HepG2 (cell line): Measurements from ENCODE around the gene RAB27B. TPM values are rescaled to one million over a fixed set of nuclear protein-coding genes. Genes with fewer than 3 reads are reported as not detected.

ENCODE experiments used
- MTF2 ChIP-seq: sonication (generic); formaldehyde crosslinking; IDR thresholded peaks from 2 replicates; pipeline ENCODE4 v1.5.0; 2020; ENCODE audit warnings: missing genetic modification reagents, borderline replicate concordance
- NFKB2 ChIP-seq: sonication (generic); formaldehyde crosslinking; IDR thresholded peaks from 2 replicates; pipeline ENCODE4 v1.4.0; 2020; ENCODE audit warnings: missing genetic modification reagents, borderline replicate concordance
- NFYC ChIP-seq: IDR thresholded peaks from 2 replicates; pipeline ENCODE4 v1.6.1; 2016; ENCODE audit warnings: missing genetic modification reagents, missing compliant biosample characterization
- SIX1 ChIP-seq: sonication (generic); formaldehyde crosslinking; IDR thresholded peaks from 2 replicates; pipeline ENCODE4 v1.4.0; 2020; ENCODE audit warnings: missing genetic modification reagents, borderline replicate concordance
- SIX4 ChIP-seq: sonication (generic); formaldehyde crosslinking; IDR thresholded peaks from 2 replicates; pipeline ENCODE4 v1.4.0; 2020; ENCODE audit warnings: missing genetic modification reagents
- SMAD9 ChIP-seq: sonication (generic); formaldehyde crosslinking; IDR thresholded peaks from 2 replicates; pipeline ENCODE4 v1.5.1; 2020; ENCODE audit warnings: mild to moderate bottlenecking, missing genetic modification reagents
- SYNCRIP ChIP-seq: fragments of 200-400 bp; formaldehyde crosslinking; IDR thresholded peaks from 2 replicates; pipeline ENCODE4 v1.6.1; 2018; ENCODE audit warnings: mild to moderate bottlenecking, low read depth, low read length; ENCODE audit not compliant: insufficient read depth
- THYN1 ChIP-seq: sonication (generic); formaldehyde crosslinking; IDR thresholded peaks from 2 replicates; pipeline ENCODE4 v1.8.1; 2023; ENCODE audit warnings: low read depth, mild to moderate bottlenecking, moderate library complexity, missing genetic modification reagents, borderline replicate concordance
- ZFY ChIP-seq: sonication (generic); formaldehyde crosslinking; IDR thresholded peaks from 2 replicates; pipeline ENCODE4 v1.4.0; 2020; ENCODE audit warnings: missing genetic modification reagents
- ZNF292 ChIP-seq: sonication (generic); formaldehyde crosslinking; IDR thresholded peaks from 2 replicates; pipeline ENCODE4 v1.8.1; 2022; ENCODE audit warnings: mild to moderate bottlenecking, low read depth, missing genetic modification reagents, borderline replicate concordance
- ZNF30 ChIP-seq: sonication (generic); formaldehyde crosslinking; IDR thresholded peaks from 2 replicates; pipeline ENCODE4 v1.5.0; 2020; ENCODE audit warnings: mild to moderate bottlenecking, missing genetic modification reagents
- ZNF350 ChIP-seq: sonication (generic); formaldehyde crosslinking; IDR thresholded peaks from 2 replicates; pipeline ENCODE4 v1.4.0; 2020; ENCODE audit warnings: mild to moderate bottlenecking, low read depth, missing genetic modification reagents, borderline replicate concordance
- ZNF501 ChIP-seq: sonication (generic); formaldehyde crosslinking; IDR thresholded peaks from 2 replicates; pipeline ENCODE4 v1.5.1; 2020; ENCODE audit warnings: mild to moderate bottlenecking, moderate library complexity, missing genetic modification reagents
- ZNF563 ChIP-seq: sonication (generic); formaldehyde crosslinking; IDR thresholded peaks from 2 replicates; pipeline ENCODE4 v1.8.0; 2022; ENCODE audit warnings: mild to moderate bottlenecking, moderate library complexity, missing genetic modification reagents
- ZNF781 ChIP-seq: sonication (generic); formaldehyde crosslinking; IDR thresholded peaks from 2 replicates; pipeline ENCODE4 v1.5.1; 2020; ENCODE audit warnings: borderline replicate concordance, mild to moderate bottlenecking, missing genetic modification reagents; ENCODE audit errors: not compliant biosample characterization
- polyA plus RNA-seq, 8 experiments: library from polyadenylated mRNA; depleted of rRNA in 3 of 8; stranded (reverse) in 7 of 8; unstranded in 1 of 8; fragments of >200 nt; fragmentation: Illumina TruSeq in 4 of 8; extraction: Trizol in 4 of 8; gene quantifications; 2 replicates each; pipeline versions ENCODE4 v1.2.1 to v1.2.3, GENCODE V29; 2011 to 2016; ENCODE audit warnings: low read depth in 4 of 8, missing spikeins in 1 of 8, mixed read lengths in 1 of 8; ENCODE audit not compliant: insufficient read depth in 1 of 8
- total RNA-seq, 5 experiments: library from RNA; depleted of rRNA; stranded (reverse); fragments of >200 nt; fragmentation: Illumina TruSeq; extraction: Trizol; gene quantifications; 2 replicates each; pipeline ENCODE4 v1.2.3, GENCODE V29; 2016; ENCODE audit warnings: low read depth in 1 of 5

The RAB27B gene
- total and polyA plus RNA-seq, 2 of the 13 experiments (the other 11 are each of a cell fraction or from before 2014, with no cell fraction given) = not detected

GRCh38 chr18:54828281-54828881, at the start of gene RAB27B (continued):
- TF ChIP-seq ZNF563 (0 out of 2 replicates have a peak, but pooled peaks have one; percentile 17), ZNF292 (CRISPR knock-in tag) (peak; percentile 44; the same call in 1 of the 2 replicates), SYNCRIP (no peak), ZNF350 (CRISPR knock-in tag) (peak; percentile 48; the same call in 1 of the 2 replicates), NFYC (no peak), SIX1 (peak; percentile 73), ZFY (CRISPR knock-in tag) (peak; percentile 16; the same call in 1 of the 2 replicates), ZNF781 (CRISPR knock-in tag) (no peak), ZNF30 (CRISPR knock-in tag) (no peak), THYN1 (CRISPR knock-in tag) (no peak), SMAD9 (CRISPR knock-in tag) (no peak), MTF2 (0 out of 2 replicates have a peak, but pooled peaks have one; percentile 44), NFKB2 (CRISPR knock-in tag) (peak; percentile 33; the same call in 1 of the 2 replicates), ZNF501 (0 out of 2 replicates have a peak, but pooled peaks have one; percentile 43), SIX4 (CRISPR knock-in tag) (peak; percentile 95)
